ENCODE data around the gene TUBB4B.

- TF ChIP-seq CEBPB (IDR thresholded peaks at IDR 0.05; ENCODE audit: low read depth, low read length) (no peak), CHD1 (IDR thresholded peaks at IDR 0.05; ENCODE audit: low read depth, low read length) (no peak), CTCF (conservative IDR thresholded peaks at IDR 0.05; ENCODE audit: low read depth, low read length) (no peak), MAZ (IDR thresholded peaks at IDR 0.05; ENCODE audit: borderline replicate concordance, low read depth, low read length) (no peak), POLR2A (IDR thresholded peaks at IDR 0.05; ENCODE audit: low read depth, low read length) (no peak)
These were observed 22.4 kb downstream of the TUBB4B start for GRCh38 chr9:137263506-137263905.

Measured in IMR-90 (cell line).